GM19023 (cell line): ENCODE data around the gene PHACTR1.
"Not testable (repeated sequence)": the region's sequence is repeated elsewhere in the genome, so short reads cannot be mapped to it uniquely, and the experiment has no call there.

Experiments used
- ATAC-seq: cut with Tn5 transposase; IDR thresholded peaks from one replicate; pipeline ENCODE4 v1.9.1; 2021; ENCODE audit warnings: mild to moderate bottlenecking, moderate library complexity; ENCODE audit not compliant: unreplicated experiment

Gene PHACTR1

GRCh38 chr6:12716298-12716916 lies at the start of gene PHACTR1:
PHACTR1 (plus strand) TSS chr6:12716767.
- no peak for ATAC-seq

GRCh38 chr6:12666886-12667285 lies 49.7 kb upstream of the PHACTR1 start:
- ATAC-seq = no peak

GRCh38 chr6:12675931-12676330 lies 40.6 kb upstream of the PHACTR1 start:
- no peak for ATAC-seq

- no peak for ATAC-seq
Observed at GRCh38 chr6:12679341-12679740, 37.2 kb upstream of the PHACTR1 start.

- ATAC-seq = no peak
Observed at GRCh38 chr6:12693122-12693521, 23.4 kb upstream of the PHACTR1 start.

GRCh38 chr6:12698298-12698697 lies 18.3 kb upstream of the PHACTR1 start:
- ATAC-seq = no peak

- no peak for ATAC-seq
Observed at GRCh38 chr6:12704946-12705345, 11.6 kb upstream of the PHACTR1 start.

GRCh38 chr6:12709116-12709515 lies 7.5 kb upstream of the PHACTR1 start:
- no peak for ATAC-seq

- ATAC-seq = no peak
Observed at GRCh38 chr6:12709556-12710232, 6.9 kb upstream of the PHACTR1 start.

GRCh38 chr6:12710921-12711320 lies 5.6 kb upstream of the PHACTR1 start:
- no peak for ATAC-seq

GRCh38 chr6:12714022-12714421 lies 2.5 kb upstream of the PHACTR1 start:
- no peak for ATAC-seq

GRCh38 chr6:12715437-12715836 lies 1.1 kb upstream of the PHACTR1 start:
- no peak for ATAC-seq

GRCh38 chr6:12717356-12717755 lies 789 bp downstream of the PHACTR1 start:
- no peak for ATAC-seq

- ATAC-seq = no peak
Observed at GRCh38 chr6:12718015-12718414, 1.4 kb downstream of the PHACTR1 start.

- no peak for ATAC-seq
Observed at GRCh38 chr6:12719017-12719416, 2.5 kb downstream of the PHACTR1 start.

GRCh38 chr6:12720310-12720709 lies 3.7 kb downstream of the PHACTR1 start:
- ATAC-seq = no peak

- no peak for ATAC-seq
Observed at GRCh38 chr6:12725263-12725662, 8.7 kb downstream of the PHACTR1 start.

- no peak for ATAC-seq
Observed at GRCh38 chr6:12729467-12729866, 12.9 kb downstream of the PHACTR1 start.

GRCh38 chr6:12730809-12731208 lies 14.2 kb downstream of the PHACTR1 start:
- ATAC-seq = not testable (repeated sequence)

GRCh38 chr6:12733876-12734275 lies 17.3 kb downstream of the PHACTR1 start:
- no peak for ATAC-seq

GRCh38 chr6:12735786-12736185 lies 19.2 kb downstream of the PHACTR1 start:
- no peak for ATAC-seq

- ATAC-seq = no peak
Observed at GRCh38 chr6:12748411-12748810, 31.8 kb downstream of the PHACTR1 start.
